Measurements from ENCODE around the gene SOX13.

The SOX13 gene

DNA sequence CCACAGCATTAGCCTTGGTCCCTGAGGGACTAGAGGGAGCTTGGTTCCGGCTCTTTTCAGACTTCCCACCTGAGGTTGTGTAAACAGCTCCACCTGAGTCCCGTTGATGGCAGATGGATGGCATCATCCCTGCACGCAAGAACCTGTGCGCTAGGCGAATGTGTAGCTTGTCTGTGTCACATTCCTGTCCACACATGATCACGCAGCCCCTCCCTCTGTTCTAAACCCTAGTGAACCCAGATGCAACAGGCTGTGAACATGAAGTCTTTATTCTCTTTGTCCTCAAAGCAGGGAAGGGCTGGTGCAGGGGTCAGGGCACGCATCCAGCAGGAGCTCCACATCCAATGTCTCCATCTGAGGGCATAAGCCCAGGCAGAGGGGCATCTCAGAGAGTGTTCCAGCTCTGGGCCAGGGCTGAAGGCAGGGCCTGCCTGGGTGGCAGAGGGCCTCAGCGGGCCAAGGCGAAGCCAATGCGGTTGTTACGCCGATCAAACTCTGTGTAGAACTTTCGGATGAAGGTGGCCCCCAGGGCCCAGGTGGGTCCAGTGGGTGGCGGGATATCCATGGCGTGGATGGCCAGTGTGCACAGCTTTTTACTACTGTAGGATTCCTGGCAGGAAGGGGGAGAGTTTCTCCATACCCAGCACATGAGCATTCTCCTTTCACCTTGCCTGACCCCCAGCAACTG is 81.8 kb downstream of the SOX13 start:
- no peak for DNase-seq

DNA sequence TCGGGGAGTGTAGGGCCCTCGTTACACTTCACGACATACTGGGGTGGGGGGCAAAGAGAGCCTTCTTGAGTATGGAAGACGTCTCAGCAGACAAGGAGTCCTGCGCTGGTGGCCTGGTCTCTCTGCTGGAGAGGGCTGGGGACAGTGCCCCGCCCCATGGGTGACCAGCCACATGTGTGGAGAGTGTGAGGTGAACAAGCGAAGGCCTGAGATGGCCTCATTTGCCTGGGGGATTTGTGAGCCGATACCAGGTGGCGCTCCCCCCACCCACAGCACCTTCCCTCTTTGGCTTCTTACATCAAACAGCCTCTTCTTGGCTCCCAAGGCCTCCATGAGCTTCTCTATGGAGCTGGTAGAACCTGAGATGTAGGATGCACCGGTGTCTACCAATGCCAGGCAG is 83.0 kb downstream of the SOX13 start:
- no peak for DNase-seq

DNA sequence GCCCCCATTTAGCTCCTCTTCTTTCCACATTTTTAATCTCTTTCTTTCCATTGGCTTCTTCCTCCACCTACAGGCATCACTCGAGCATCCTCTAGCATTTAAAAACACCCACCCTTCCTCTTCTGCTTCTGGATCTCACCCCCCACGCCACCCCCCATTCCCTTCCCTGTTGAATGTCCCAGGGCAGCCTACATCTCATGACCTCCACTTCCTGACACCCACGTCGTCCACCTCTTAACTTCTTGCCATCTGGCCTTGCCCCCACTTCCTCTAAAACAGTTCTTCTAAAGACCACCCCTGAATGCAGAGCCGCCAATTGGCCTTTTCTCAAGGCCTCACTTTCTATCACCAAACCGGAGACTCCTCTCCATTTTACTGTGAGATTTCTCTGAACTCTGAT is 85.0 kb downstream of the SOX13 start:
- no peak for DNase-seq

DNA sequence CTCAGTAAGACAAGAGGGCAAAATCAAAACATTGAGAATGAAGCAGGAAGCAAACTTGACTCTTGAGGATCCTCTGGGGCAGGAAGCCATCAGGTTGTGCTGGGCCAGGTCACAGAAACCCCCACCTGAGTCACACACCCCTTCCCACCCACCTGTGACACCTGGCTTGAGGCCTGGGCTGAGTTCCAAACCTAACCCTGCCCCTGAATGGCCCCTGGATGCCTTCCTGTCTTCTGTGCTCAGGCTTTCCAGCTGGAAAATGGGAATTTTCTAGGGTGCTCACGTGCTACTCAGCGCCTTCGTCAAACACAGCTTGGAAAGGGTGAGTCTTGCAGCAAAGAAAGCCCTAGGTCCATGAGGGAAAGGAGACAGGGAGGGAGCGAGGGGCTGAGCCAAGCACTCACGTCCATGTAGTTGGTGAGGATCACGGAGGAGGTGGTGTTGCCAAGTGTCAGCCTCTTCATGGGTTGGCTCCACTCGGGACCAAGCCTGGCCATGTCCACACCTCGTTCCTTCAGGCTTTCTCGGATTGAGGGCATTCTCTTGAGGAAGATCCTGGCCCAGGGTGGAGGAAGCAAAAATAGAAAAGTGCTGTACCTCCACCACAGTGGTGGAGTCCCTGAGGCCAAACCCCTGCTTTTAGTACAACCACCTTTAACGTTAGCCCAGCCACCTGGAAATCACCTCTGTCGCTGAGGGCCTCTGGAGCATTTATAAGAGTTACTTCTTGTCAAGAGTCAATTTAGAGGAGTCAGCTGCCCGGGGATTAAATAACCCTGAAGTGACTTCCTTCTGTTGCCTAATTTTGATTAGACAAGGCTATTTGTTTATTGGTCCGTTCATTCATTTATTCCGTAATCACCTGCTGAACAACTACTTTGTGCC is 88.9 kb downstream of the SOX13 start:
- DNase-seq: no peak

DNA sequence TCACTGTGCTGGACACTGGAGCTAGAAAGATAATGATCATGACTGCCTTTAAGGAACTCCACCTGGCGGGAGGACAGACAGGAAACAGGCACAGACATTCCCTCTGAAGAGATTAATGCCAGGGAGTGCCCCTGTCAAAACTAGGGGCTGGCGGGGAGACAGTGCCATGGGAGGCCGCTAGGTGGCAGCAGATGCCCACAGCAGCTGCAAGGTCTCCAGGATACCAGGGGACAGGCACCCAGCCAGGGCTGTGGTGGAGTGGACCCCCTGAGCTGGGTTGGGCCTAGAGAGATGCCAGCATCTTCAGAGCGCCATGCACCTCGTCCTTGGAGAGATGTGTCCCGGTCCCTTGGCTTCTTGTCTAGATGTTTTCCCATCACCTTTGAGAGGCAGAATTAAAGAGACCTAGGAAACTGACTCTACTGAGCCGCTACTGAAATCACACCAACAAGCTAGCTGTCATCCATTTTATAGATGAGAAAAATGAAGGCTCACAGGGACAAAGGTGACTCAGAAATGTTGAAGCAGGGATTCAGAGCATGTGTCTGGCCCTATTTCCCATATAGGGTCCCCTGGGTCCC is 89.7 kb downstream of the SOX13 start:
- DNase-seq: peak; percentile 89

DNA sequence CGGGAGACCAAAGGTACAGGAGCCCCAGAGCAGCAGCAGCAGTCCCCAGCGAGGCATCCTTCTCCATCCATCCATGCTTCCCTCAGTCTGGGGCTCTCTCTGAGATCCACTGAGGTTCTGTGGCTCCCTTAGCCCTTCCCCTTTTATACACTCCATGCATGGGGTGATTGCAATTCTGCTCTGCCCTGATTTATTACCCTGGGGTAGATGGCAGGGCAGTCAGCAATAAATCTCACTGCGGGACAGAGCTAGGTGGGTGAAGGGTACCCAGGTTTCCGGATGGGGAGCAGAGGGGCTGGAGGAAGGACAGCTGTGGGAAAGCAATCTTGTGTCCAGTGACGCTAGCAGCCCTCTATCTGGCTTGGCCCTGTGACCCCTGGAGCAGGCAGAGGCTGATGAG is 93.3 kb downstream of the SOX13 start, which contains the start of gene REN:
TSS of gene REN (minus strand) at position 119 of the 400 bp plus-strand sequence. CDS start at position 75, 44 bp downstream.
- no peak for DNase-seq

DNA sequence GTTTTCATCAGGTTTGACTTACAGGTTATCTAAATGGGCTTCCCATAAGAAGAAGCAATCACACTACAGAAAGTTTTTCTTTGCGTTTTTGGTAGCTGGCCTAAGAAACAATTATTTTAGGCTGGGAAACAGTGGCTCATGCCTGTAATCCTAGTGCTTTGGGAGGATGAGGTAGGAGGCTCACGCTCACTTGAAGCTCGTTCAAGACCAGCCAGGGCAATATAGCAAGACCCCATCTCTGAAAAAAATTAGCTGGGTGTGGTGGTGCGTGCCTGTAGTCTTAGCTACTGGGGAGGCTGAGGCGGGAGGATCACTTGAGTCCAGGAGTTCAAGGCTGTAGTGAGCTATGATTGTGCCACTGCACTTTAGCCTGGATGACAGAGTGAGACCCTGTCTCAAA is 94.8 kb downstream of the SOX13 start:
- no peak for DNase-seq

DNA sequence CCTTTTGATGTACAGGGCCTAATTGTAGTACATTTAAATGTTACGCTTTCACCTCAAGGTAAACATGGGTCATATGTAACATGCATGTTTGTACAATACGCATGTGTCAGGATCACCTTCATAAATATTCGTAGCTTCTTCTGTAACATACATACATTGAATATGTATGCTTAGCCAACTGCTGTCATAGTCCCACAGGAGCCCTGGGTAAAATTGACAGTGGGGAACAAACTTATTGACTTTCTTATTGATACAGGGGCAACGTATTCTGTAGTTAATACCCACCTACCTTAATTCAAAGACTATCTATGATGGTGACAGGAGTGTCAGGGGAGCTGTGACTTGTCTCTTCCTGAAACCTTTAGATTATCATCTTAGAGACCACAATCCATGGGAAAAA is 96.9 kb downstream of the SOX13 start:
- peak; percentile 68 for DNase-seq

DNA sequence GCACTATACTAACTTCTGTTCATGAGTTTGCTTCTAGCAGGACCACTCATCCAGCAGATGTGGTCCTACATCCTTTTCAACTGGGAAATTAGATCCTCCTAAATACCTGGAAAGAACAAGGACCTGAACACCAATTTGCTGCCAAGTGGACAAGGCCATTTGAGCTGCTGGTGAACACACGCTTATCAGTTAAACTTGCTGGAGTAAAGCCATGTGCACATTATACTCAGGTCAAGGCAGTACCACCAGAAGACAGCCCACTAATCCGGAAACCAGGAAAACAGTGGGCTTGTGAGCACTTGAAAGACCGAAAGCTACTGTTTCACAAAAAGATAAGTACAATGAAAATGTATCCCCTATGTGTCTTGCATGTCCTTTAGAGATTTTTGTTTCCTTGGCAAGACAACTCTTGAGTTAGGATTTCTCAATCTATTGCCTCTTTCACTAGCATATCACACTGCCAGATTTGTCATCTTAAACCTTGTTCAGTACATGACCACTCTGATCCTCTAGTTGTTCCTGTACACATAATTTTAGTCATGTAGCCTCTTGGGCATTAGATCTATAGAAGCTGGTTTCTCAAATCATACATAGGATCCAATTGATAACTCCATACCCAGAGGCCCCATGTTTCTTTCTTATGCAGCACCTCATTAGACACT is 97.7 kb downstream of the SOX13 start:
- no peak for DNase-seq

DNA sequence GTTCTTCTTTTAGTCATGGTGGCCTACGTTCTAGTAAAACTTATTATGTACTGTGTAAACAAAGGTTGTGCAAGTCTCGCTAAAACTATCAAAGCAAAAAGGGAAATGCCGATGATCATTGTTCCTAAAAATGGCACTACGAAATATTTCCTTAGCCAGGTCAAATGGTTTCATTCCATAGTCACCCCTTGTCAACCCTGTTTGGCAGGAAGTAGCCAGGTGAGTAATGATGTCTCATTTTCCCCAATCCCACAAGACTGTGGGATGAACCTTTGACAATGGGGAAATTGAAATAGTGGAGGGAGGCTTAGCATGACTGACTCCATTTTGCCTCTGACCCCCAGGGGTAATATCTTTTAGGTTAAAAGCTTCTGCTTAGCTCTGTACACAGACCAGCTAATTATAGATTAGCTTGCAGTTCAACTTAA is 98.8 kb downstream of the SOX13 start:
- no peak for DNase-seq

DNA sequence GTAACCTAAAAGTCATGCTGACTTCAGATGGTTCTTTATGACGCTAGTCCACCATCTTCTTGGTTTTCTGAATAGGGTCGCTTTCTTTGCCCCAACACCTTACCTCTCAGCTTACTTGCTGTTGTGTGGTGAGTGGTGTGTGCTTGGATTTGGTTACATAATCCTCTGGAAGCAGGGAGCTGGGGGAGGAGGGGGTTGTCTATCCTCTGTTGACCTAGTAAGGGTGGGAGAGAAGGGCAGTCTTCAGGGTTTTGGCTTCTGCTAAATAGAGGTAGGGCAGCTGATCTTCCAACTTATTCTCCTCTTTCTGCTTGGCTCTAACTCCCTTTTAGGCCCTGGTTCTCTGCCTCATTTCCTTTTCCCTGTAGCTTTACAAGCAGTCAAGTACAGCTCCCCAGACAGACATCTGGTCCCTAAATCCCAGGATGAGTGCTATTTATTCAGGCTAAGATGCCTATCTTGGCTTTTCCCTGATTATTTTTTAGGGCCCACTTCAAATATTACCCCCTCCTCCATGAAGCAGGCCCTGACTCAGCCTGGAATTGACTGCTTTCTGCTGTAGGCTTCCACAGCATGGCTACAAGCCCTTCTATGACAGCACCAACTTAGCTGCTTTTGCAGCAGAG is 99.6 kb downstream of the SOX13 start:
- DNase-seq: no peak

DNA sequence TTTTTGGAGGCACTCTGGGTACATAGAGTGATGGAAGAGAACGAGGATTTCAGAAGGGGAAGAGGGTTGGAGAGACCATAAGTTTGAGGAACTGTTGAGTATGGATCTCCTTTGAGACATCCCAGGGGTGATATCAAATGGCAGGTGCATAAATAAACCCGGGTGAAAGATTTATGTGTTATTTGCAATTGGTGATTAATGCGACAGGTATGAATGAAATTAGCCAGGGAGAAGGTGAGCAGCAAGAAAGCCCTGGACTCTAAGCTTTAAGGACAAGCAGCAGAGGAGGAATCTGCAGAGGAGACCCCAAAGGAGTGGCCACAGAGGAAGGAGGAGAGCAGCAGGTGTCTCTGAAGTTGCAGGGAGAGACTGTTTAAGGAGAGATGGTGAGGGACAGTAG is 102.0 kb downstream of the SOX13 start:
- DNase-seq: no peak

DNA sequence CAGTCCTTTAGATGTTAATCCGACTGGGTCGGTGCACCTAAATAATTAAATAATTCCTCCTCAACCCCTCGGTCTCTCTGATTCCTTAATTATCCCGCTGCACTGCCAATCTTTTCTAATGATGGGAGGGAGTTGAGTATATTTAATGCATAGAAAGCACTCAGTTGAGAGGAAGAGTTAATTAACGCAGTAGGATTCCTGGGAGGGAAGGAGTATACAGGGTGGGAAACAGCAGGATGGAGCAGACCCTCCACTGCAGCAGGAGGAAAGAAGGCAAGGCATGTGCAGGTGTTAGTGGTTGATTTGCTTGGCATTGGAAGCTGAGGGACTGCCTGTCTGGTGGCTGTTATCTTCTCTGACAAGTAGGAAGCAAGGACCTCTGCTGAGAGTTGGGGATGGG is 103.1 kb downstream of the SOX13 start:
- peak; percentile 62 for DNase-seq

DNA sequence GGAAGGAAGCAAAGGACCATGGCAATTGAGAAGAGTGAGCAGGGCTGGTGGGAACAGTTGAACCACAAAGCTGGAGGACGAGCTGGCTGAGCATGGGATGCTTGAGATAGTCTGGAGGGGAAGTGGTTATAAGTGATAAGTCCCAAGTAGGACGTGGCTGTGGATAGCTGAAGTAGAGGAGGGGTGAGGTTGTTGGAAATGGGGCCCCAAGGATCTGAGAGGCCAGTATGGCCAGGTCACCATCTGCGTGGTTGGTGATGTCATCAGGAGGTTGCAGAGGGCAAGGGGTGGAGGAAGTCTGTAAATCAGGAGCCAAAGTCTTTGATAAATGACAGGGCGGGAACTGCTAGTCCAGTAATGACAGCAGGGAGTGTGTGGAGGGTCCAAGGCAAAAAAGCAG is 104.2 kb downstream of the SOX13 start:
- DNase-seq: peak; percentile 98

All from OCI-M1 (cell line).